Stimulated activated CD8-positive, alpha-beta memory T cell treated with anti-CD3 and anti-CD28 coated beads, Interleukin-7, amount 100 ng/mL, for 1 hour (primary cell): ENCODE results near the gene OR2L2.
"Not testable (repeated sequence)": the region's sequence is repeated elsewhere in the genome, so short reads cannot be mapped to it uniquely, and the experiment has no call there.

ENCODE experiments used
- DNase-seq, 2 donors: peaks; one replicate each; pipeline ENCODE4 v3.0.0-alpha.2; 2020; ENCODE audit warnings: low read depth in 2 of 2

OR2L2 gene, protein sequence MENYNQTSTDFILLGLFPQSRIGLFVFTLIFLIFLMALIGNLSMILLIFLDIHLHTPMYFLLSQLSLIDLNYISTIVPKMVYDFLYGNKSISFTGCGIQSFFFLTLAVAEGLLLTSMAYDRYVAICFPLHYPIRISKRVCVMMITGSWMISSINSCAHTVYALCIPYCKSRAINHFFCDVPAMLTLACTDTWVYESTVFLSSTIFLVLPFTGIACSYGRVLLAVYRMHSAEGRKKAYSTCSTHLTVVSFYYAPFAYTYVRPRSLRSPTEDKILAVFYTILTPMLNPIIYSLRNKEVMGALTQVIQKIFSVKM

DNA sequence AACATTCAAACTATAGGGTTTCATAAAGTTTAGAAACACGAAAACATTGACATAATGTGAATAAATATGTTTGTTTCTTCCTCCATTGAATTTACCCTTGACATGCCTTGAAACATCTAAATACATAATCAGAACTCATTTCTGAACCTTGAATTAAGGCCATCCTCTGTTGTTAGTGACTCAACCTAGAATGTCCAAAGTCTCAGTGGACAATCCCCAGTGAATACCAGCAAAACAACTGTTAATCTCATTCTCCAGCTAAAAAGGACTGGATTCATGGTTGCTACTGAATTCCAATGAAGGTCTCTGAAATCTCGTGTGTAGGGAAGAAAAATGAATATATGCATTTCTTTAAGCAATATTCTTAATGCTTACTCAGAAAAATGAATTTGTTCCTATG lies at the start of gene OR2L2:
OR2L2 (plus strand) TSS at position 301 of the 400 bp plus-strand sequence. CDS start 8,198 bp downstream, outside the sequence.
- DNase-seq: no peak

DNA sequence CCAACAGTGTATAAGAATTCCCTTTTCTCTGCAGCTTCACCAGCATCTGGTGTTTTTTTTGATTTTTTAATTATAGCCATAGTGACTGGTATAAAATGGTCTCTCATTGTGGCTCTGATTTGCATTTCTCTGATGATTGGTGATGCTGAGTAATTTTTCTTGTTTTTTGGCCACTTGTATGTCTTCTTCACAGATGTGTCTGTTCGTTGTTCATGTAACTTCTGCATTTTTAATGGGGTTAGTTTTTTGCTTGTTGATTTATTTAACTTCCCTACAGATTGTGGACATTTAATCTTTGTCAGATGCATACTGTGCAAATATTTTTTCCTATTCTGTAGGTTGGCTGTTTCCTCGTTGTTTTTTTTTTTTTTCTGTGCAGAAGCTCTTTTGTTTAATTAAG lies 36.9 kb upstream of the OR2L2 start:
- DNase-seq: no peak

DNA sequence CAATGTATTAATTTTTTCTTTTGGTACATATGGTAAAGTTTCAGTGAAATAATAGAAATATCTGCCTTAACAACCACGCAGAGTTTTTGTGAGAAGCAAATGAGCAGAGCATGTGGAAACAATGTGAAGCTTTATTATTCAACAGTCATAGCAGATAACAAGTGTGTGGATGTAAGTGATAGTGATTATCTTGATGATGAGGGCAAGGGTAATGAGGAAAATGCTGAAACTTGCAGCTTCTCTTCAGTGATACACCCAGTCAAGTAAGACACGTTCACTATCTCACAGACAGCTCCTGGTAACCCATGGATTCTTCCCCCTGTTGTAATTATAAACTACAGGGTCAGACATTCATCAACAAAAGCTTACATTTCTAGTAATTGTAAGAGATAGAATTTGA lies 31.1 kb upstream of the OR2L2 start:
- DNase-seq: no peak

DNA sequence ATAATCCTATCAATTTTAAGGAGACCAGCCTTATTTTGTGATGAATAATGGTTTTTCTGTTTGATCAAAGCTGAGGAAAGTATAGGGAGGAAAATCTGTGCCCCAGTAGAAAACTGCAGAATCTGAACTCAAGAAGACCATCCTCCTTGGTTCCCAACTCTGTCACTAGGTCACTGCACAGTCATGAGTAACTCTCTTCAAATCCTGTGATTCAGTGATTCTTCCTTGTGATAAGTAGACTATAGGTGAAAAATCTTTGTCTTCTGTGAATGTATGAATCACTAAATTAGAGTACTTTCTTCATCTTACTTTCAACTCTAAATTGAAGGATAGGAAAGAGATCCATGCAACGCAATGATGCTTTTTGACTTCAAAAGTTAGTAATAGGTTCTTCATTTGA lies 29.7 kb upstream of the OR2L2 start:
- no peak for DNase-seq

DNA sequence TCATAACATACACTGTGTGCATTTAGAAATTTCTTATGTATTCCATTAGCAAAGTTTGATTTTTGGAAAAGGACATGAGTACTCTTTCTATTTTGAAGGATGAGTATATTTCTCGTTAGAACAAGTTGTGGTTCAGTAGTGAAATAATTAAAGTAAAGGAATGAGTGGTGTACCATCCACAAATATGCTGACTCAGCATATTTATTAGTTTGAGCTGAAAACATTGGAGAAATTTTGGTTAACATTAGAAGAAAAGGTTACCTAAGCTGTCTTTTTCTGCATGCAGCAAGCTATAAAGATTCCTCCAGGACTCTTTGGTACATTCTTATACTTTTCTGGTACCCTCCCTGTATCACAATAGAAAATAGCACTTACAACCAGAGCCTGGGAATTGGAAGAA lies 22.1 kb upstream of the OR2L2 start:
- DNase-seq: no peak

DNA sequence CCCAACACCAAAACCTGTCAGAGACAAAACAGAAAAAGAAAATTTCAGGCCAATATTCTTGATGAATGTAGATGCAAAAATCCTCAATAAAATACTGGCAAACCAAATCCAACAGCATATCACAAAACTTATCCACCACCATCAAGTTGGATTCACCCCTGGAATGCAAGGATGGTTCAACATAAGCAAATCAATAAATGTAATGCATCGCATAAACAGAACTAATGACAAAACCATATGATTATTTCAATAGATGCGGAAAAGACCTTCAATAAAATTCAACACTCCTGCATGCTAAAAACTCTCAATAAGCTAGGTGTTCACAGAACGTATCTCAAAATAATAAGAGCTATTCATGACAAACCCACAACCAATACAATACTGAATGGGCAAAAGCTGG lies 20.2 kb upstream of the OR2L2 start:
- DNase-seq: no peak

DNA sequence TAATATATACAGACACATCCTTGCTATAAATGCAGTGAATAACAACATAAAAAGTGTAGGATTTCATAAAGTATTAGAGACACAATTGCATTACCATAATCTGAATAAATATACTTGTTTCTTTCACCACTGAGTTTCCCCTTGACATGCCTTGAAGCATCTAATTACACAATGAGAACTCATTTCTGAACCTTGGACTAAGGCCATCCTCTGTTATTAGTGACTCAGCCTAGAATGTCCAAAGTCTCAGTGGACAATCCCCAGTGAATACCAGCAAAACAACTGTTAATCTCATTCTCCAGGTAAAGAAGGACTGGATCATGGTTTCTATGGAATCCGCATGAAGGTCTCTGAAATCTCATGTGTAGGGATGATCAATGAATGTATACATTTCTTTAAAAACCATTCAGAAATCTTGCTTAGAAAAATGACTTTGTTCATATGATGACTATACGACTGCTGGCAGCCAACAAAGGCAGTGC lies 16.6 kb upstream of the OR2L2 start, which contains the start of gene OR2L5:
OR2L5 (plus strand) TSS at position 432 of the 482 bp plus-strand sequence. CDS start 8,288 bp downstream, outside the sequence.
- no peak for DNase-seq

DNA sequence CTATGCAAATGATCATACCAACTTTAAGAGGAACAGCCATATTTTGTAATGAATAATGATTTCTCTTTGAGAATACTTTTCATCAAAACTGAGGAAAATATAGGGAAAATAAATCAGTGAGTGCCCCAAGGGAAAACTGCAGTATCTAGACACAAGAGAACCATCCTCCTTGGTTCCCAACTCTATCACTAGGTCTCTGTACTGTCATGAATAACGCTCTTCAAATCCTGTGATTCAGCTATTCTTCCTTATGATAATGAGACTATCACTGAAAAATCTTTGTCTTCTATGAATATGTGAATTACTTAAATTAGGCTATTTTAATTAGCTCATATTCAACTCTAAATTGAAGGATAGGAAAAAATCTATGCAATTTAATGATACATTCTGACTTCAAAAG lies 14.1 kb upstream of the OR2L2 start:
- no peak for DNase-seq

DNA sequence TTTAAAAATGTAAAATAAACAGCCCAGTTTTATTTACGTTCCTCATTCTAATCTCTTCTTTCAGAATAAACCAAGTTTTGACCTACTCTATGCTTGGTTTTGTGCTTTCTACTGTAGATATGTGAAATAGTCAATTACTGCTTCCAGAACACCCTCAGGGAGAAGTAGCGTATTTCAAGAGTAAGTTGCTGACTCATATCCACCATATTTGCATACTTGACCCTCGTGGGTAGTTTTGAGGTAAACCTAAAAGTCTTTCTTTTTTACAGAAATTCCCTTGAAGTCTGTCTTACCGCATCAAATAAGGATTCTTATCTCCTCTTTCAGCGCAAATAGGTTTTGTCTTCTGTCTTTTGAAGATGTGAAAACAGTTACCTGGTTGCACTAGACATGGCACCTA lies 15.3 kb downstream of the OR2L2 start:
- DNase-seq: no peak

DNA sequence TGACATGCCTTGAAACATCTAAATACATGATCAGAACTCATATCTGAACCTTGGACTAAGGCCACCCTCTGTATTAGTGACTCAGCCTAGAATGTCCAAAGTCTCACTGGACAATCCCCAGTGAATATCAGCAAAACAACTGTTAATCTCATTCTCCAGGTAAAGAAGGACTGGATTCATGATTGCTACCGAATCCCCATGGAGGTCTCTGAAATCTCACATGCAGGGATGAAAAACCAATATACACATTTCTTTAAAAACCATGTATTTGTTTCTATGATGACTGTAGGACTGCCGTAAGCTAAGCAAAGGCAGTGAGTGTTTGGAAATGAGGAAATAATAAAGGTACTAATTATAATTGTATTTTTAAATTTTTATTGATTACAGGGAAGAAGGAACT lies 16.7 kb downstream of the OR2L2 start, which contains the start of gene OR2L3:
OR2L3 (plus strand) TSS at position 301 of the 400 bp plus-strand sequence. CDS start 13,846 bp downstream, outside the sequence.
- no peak for DNase-seq

DNA sequence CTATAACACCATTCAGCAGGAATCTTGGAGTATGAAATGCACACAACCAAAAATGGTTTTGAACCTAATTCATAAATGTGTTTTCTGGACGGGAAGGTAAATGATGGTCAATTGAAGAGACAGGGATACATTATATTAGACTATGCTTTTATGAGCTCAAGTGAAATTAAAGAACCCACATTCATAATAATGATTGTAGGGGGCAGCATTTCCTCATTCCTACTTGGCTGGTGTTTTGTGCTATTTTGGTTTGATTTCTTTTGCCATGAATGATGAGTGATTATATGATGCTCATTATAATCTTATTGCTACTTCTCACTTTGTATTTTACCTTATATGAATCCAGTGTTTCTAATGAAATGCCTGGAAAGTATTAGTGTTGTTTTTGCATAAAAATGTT lies 17.1 kb downstream of the OR2L2 start:
- DNase-seq: no peak

DNA sequence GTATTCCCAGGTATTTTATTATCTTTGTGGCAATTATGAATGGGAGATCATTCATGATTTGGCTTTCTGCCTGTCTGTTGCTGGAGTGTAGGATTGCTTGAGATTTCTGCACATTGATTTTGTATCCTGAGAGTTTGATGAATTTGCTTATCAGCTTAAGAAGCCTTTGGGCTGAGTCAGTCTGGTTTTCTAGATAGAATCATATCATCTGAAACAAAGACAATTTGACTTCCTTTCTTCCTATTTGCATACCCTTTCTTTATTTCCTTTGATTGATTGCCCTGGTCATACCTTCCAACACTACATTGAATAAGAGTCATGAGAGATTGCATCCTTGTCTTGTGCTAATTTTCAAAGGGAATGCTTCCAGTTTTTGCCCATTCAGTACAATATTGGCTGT lies 24.8 kb downstream of the OR2L2 start:
- no peak for DNase-seq

DNA sequence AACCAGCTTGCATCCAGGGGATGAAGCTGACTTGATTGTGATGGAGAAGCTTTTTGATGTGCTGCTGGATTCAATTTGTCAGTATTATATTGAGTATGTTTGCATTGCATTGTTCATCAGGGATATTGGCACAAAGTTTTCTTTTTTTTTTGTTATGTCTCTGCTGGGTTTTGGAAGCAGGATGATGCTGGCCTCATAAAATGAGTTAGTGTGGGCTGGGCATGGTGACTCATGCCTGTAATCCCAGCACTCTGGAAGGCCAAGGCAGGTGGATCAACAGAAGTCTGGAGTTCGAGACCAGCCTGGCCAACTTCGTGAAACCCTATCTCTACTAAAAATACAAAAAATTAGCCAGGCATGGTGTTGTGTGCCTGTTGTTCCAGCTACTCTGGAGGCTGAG lies 25.4 kb downstream of the OR2L2 start:
- DNase-seq: no peak

DNA sequence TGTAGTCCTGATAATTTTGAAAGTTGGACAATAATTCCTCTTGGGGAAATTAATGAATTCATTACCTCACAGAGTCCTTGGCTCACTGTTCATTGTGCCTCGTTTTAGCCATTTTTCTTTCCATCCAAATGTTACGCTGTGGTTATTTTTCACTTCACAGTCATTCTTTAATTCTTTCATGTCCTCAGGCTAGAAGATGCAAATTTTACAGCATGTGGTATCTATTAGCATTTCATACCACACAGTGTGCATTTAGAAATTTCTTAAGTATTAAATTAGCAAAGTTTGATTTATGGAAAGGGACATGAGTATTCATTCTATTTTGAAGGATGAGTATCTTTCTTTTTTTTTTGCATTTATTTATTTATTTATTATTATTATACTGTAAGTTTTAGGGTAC lies 35.2 kb downstream of the OR2L2 start:
- no peak for DNase-seq

DNA sequence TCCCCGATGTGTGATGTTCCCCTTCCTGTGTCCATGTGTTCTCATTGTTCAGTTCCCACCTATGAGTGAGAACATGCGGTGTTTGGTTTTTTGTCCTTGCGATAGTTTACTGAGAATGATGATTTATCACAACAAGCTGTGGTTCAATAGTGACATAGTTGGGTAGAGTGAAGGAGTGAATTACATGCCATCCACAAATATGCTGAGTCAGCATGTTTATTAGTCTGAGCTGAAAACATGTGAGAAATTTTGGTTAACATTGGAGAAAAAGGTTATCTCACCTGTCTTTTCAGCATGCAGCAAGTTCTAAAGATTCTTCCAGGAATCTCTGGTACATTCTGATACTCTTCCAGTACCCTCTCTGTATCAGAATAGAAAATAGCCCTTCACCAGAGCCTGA lies 35.7 kb downstream of the OR2L2 start:
- no peak for DNase-seq

DNA sequence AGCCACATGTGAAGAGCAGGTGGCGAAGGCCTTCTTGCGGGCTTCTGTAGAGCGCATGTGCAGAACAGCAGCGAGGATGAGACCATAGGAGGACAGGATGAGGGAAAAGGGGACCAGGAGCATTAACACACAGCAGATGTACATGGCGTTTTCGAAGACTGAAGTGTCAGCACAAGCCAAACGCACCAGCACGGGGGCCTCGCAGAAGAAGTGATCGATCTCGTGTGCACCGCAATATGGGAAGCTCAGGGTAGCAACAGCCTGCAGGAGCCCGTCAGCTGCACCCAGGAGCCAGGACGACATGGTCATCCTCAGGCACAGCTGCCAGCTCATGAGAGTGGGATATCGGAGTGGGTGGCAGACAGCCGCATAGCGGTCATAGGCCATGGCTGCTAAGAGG lies 54.0 kb downstream of the OR2L2 start:
- DNase-seq: not testable (repeated sequence)
